Coronary artery (tissue), 2 donors: ENCODE measurements around the gene RGCC.
"Not testable (repeated sequence)": the region's sequence is repeated elsewhere in the genome, so short reads cannot be mapped to it uniquely, and the experiment has no call there.

Experiments
- DNase-seq: peaks from one replicate; pipeline ENCODE4 v3.0.0-alpha.2; 2017; ENCODE audit warnings: low spot score
- H3K27ac ChIP-seq, 2 donors: fragments of 200-600 bp; sonication (generic); one replicate each; pipeline ENCODE4 v1.5.1; 2016 to 2019
- H3K4me3 ChIP-seq: fragments of 200-600 bp; sonication (generic); 2 replicates; pipeline ENCODE4 v1.5.1; 2016; ENCODE audit warnings: mild to moderate bottlenecking, moderate library complexity
- TF ChIP-seq, protein P1 (sequence below): fragments of 200-600 bp; sonication (generic); IDR thresholded peaks from one replicate; pipeline ENCODE4 v1.5.1; 2019; ENCODE audit warnings: antibody characterized with exemption

RGCC gene

DNA sequence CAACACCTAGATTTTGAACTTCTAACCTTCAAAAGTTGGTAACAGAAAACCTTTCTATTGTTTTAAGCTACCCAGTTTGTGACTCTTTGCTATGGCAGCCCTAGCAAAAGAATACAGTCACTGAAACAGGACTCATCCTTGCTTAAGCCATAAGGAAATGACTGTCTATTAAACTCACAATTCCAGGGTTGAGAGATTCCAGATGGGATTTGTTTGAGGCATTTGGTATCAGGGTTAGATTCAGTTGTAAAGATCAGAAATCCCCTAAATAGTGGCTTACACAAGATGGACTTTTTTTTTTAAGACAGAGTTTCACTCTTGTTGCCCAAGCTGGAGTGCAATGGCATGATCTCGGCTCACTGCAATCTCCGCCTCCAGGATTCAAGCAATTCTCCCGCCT lies 41.1 kb upstream of the RGCC start:
- Histone ChIP-seq H3K4me3 (no peak overlapping the region), H3K27ac (no peak overlapping the region)
- DNase-seq, result no peak
- TF ChIP-seq, protein P1, sequence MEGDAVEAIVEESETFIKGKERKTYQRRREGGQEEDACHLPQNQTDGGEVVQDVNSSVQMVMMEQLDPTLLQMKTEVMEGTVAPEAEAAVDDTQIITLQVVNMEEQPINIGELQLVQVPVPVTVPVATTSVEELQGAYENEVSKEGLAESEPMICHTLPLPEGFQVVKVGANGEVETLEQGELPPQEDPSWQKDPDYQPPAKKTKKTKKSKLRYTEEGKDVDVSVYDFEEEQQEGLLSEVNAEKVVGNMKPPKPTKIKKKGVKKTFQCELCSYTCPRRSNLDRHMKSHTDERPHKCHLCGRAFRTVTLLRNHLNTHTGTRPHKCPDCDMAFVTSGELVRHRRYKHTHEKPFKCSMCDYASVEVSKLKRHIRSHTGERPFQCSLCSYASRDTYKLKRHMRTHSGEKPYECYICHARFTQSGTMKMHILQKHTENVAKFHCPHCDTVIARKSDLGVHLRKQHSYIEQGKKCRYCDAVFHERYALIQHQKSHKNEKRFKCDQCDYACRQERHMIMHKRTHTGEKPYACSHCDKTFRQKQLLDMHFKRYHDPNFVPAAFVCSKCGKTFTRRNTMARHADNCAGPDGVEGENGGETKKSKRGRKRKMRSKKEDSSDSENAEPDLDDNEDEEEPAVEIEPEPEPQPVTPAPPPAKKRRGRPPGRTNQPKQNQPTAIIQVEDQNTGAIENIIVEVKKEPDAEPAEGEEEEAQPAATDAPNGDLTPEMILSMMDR, result no peak

DNA sequence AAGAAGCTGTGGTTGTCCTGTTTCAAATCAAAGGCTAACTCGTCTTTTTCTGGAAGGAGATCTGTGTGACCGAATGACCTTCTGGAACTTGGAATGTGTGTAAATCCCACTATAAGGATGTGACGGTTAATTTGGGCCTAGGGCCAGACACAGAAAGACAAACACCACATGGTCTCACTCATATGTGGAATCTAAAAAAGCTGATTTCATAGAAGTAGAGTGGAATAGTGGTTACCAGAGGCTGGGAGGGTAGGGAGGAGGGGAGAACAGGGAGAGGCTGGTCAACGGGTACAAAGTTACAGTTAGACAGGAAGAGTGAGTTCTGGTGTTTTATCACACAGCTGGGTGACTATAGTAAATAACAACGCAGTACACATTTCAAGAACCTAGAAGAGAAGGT lies 39.3 kb upstream of the RGCC start:
- no peak for DNase-seq
- Histone ChIP-seq H3K4me3 (no peak overlapping the region), H3K27ac (no peak overlapping the region)
- TF ChIP-seq, protein P1, result no peak

DNA sequence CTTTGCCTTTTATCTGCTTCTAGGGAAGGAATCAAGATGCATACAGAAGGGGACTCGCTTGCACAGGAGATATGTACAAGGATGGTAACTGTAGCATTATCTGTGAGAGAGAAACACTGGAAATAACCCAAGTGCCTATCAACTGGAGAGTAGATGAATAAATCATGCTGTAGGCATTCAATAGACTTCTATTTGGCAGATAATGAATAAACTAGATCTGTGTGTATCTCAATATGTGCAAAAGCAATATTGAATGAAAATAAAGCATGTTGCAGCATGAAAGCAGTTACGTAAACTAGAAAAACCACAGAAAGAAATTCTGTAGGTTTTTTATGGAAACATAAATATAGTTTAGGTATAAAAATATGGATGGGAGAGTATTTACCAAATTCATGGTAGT lies 38.6 kb upstream of the RGCC start:
- H3K4me3 ChIP-seq, result no peak overlapping the region
- DNase-seq, result no peak
- no peak overlapping the region for H3K27ac ChIP-seq
- TF ChIP-seq, protein P1, result no peak

DNA sequence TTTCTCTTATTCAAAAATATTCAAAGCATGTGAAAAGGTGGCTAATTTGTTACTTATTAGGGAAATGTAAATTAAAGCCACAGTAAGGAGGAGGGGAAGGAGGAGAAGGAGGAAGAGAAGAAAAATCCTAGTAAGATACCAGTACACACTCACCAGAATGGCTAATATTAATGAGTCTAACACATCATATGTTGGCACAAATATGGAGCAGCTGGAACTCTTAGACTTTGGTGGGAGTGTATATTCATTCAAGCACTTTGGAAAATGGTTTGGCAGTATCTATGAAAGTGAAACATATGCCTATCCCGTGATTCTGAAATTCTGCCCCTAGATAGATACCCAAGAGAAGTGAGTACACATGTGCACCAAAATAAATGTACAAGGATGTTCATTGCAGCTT lies 38.1 kb upstream of the RGCC start:
- no peak for DNase-seq
- H3K27ac ChIP-seq, result no peak overlapping the region
- TF ChIP-seq, protein P1, result no peak
- H3K4me3 ChIP-seq, result no peak overlapping the region

DNA sequence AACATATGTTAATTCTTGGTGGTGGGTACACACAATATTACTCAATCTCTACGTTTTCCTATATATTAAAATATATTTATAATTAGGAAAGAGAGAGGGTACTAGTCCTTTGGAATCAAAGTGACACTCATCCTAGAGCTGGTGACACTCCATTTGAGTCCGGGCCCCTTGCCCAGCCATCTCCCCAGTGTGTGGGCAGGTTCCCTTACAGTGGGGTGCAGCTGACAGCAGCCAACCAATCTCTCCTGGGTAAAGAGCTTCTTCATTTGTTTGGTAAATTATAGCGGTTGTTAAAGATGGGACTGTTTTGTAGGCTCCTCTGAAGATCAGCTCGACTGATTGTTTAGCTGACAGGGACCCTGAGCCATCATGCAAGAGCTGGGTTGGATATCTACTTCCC lies 37.2 kb upstream of the RGCC start:
- Histone ChIP-seq H3K27ac (no peak overlapping the region), H3K4me3 (no peak overlapping the region)
- TF ChIP-seq, protein P1, result no peak
- DNase-seq, result no peak

DNA sequence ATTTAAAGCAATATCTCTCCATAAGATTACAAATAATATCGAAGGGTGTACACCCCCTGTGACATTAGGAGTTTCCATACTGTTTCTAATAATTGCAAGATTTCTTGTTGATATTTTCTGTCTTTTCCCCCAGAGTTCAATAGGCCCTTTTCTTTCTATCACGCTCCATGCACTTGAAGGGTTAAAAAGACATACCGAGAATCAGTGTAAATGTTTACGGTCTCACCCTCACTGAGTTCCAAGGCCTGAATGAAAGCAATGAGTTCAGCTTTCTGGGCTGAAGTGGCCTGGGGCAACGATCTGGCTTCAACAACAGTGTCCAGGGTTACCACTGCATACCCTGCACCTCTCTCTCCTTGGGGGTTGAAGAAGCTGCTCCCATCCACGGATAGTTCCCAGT lies 36.0 kb upstream of the RGCC start:
- H3K4me3 ChIP-seq, DNase-seq, H3K27ac ChIP-seq: not testable (repeated sequence)

DNA sequence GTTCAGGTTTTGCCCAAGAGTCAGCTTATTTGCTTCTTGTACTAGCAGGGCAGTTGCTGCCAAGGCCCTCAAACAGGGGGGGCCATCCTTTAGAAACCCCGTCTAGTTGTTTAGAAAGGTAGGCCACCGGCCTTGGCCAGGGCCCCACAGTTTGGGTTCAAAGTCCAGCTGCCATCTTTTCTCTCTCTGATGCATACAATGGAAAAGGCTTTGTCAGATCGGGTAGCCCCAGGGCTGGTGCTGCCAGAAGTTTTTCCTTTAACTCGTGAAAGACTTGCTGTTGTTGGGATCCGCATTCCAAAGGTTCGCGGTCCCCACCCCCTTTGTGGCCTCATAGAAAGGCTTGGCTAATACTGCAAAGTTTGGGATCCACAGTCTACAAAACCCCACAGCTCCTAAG lies 35.4 kb upstream of the RGCC start:
- not testable (repeated sequence) for H3K4me3 ChIP-seq, H3K27ac ChIP-seq, DNase-seq

DNA sequence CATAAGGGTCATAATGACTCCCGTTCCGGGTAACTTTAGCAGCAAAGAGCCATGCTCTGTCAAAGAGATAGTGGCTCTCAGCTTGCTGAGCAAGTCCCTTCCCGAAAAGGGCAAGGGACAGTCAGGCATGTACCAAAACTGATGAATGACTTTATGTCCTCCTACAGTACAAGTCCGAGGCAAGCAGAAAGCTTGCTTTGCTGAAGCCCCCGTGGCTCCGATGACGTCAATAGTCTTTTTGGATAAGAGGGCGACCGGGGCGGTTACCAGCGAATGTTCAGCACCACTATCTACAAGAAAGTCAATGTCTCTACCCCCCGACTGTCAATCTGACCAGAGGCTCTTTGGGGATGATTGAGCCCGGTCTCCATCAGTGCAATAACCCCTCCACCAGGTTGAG lies 34.1 kb upstream of the RGCC start:
- DNase-seq, H3K27ac ChIP-seq, H3K4me3 ChIP-seq: not testable (repeated sequence)

DNA sequence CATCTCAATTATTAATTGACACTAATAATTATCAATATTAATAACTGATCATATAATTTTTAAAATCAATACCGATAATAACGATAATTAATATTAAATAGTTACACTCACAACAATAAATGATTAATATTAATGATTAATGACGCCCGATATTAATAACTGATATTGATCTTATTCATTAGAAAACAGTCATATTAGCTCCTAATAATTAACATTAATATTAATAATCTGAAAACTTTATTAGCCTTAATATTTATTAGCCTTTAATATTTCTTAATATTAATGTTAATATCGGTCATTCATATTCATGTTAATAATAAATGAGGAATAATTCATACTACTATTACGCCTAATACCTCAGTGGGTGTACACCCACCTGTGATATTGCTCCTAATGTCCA lies 32.7 kb upstream of the RGCC start:
- not testable (repeated sequence) for H3K4me3 ChIP-seq, DNase-seq, H3K27ac ChIP-seq
